RWPE1 (cell line): ENCODE data around the gene MYO1B.

Source experiments
- CTCF ChIA-PET: fragments of 350-600 bp; sonication (Branson Sonifier 250); formaldehyde crosslinking; extraction: SDS; loops from one replicate; lab custom pipeline; 2021; lab: Yijun Ruan, JAX
- POLR2A ChIA-PET: fragments of 400-600 bp; formaldehyde crosslinking; extraction: SDS; loops from one replicate; lab custom pipeline; 2020; ENCODE audit warnings: antibody characterized with exemption; ENCODE audit not compliant: low non-redundant PET; lab: Yijun Ruan, JAX
- DNase-seq: peaks from one replicate; pipeline ENCODE4 v3.0.0; 2012; ENCODE audit warnings: low spot score
- H3K27ac ChIP-seq: fragments of 450-650 bp; 2 replicates; pipeline ENCODE4 v1.5.1; 2017
- TF ChIP-seq, protein P1 (sequence below): fragments of 450-650 bp; conservative IDR thresholded peaks from 2 replicates; pipeline ENCODE4 v1.5.1; 2017; ENCODE audit warnings: low read depth, mild to moderate bottlenecking

MYO1B gene

DNA sequence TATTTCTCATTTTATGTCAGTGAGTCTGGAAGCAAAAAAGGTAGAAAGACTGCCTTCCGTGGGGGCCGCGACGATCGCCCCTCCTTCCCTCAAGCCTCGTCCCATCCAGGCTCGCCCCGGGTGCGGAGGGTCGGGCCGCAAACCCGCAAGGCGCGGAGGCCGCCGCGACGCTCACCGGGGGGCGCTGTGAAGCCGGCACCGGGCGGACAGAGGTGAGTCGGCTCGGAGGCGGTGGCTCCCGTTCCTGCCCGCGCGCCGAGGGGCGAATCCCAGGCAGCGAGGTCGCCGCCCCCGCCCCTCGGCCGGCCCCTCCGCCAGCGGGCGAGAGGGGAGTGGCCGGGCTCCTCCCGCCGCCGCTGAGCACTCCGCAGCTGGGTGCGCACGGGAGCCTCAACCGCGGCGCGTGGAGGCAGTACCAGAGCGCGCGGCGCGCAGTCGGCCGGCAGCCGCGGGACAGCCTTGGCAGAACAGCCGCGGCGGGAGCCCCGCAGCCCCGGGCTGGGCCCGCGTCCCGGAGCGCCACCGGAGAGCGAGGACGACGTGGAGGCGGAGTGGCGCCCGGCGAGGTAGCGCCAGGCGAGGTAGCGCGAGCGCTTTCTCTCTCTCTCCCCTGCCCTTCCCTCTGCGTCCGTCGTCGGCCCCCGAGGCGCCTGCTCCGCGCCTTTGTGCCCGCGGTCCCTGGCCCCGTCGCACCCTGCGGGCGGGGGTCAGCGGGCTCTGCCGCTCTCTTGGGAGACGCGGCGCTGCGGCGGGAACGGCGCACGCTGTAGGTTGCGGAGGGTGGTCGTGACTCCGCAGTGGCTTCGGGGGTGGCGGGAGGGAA is at the start of gene MYO1B:
TSS of gene MYO1B (plus strand) at position 359 of the 823 bp plus-strand sequence. CDS start 31,492 bp downstream, outside the sequence.
- TF ChIP-seq, protein P1, sequence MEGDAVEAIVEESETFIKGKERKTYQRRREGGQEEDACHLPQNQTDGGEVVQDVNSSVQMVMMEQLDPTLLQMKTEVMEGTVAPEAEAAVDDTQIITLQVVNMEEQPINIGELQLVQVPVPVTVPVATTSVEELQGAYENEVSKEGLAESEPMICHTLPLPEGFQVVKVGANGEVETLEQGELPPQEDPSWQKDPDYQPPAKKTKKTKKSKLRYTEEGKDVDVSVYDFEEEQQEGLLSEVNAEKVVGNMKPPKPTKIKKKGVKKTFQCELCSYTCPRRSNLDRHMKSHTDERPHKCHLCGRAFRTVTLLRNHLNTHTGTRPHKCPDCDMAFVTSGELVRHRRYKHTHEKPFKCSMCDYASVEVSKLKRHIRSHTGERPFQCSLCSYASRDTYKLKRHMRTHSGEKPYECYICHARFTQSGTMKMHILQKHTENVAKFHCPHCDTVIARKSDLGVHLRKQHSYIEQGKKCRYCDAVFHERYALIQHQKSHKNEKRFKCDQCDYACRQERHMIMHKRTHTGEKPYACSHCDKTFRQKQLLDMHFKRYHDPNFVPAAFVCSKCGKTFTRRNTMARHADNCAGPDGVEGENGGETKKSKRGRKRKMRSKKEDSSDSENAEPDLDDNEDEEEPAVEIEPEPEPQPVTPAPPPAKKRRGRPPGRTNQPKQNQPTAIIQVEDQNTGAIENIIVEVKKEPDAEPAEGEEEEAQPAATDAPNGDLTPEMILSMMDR: peak; percentile 89
- DNase-seq: peak; percentile 80
- peak within 1 kb of the TSS; percentile 89 for H3K27ac ChIP-seq
- ChIA-PET CTCF (interaction anchor here (0.6 kb wide), 1 partner anchor 29 kb away, joined by 4 read pairs; no protein-coding TSS in a partner anchor), POLR2A (no interaction called here)

DNA sequence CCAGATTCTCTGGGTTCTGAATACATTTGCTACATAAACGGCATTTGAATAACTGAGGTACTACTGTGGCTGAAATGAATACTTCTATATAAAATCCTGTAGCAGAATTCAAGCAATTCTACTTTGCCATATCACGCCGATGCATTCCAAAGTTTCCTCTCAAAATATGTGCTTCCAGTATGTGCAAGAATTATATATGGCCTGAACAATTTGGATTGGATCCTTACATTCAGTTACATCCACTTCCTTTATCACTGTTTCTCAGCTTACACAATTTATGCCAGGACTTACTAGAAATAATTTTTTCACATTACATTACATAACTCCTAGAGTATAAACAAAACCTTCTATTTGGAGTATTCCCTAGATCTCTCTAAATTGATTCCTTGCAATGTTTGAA is 48.1 kb upstream of the MYO1B start:
- POLR2A ChIA-PET: no interaction called here
- CTCF ChIA-PET: no interaction called here

DNA sequence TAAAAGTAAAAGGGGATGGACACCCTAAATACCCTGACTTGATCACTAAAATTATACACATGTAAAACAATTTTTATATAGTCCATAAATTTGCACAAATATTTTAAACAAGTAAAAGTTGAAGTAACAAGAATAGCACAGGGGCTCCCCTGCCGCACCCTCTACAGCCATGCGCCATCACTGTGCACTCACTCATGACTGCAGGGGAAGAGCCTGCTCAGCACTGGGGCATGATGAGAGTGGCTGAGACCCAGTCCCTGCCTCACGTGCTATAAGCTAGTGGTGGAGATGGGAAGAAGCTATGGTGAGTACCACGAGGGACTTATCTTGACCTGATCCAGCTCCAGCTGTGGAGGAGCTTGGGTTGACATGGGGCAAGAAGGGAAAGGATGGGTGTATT is 46.9 kb upstream of the MYO1B start:
- TF ChIP-seq, protein P1: no peak
- no peak for DNase-seq
- no peak overlapping the region for H3K27ac ChIP-seq
- CTCF ChIA-PET: interaction anchor here (0.6 kb wide), 1 partner anchor 217 kb away, joined by 4 read pairs; no protein-coding TSS in a partner anchor
- POLR2A ChIA-PET: no interaction called here

More for the DNA sequence above, 48.1 kb upstream of the MYO1B start:
- no peak for DNase-seq
- no peak overlapping the region for H3K27ac ChIP-seq
- TF ChIP-seq, protein P1: no peak

DNA sequence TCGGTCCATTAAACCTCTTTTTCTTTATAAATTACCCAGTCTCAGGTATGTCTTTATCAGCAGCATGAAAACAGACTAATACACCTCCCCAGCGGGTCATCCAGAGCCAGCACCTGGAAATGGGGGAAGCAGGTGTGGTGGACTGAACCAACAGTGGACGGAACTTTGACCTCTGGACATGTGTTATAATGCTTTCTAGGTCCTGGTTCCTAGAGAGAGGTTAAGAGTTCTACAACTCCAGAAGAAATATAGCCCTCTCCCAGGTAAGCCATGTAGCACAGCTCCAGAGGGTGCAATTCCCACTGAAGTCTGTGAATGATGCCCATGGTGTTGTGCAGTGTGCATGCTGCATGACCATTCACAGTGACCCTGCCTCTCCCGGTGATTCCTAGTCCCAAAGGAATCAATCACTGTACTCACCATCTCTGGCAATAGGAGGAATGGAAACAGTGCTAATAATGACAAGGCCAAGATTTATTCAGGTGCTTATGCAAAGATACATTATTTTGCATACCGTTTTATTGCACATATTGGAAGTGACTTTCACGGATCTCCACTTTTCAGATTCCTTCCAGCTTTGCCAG is 45.2 kb upstream of the MYO1B start:
- CTCF ChIA-PET: interaction anchor here (0.6 kb wide), 2 partner anchors 18 to 138 kb away, joined by 4 to 5 read pairs; no protein-coding TSS in a partner anchor
- TF ChIP-seq, protein P1: no peak
- no peak for DNase-seq
- POLR2A ChIA-PET: no interaction called here
- H3K27ac ChIP-seq: no peak overlapping the region

DNA sequence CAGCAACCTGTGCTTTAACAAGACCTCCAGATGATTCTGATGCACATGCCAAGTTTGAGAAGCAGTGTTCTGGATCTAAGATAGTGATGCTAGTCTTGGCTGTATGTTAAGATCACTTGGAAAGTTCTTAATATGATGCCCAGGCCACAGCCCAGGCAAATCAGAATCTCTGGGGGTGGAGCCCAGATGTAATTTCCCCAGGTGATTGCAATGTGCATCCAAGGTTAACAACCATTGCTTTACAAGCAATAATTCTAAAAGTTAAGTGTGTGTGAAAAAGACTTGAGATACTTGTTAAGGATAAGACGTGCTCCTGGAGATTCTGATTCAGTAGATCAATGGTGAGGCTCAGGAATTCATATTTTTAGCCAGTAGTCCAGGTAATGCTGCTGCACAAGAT is 44.3 kb upstream of the MYO1B start:
- no peak for DNase-seq
- CTCF ChIA-PET: no interaction called here
- no peak overlapping the region for H3K27ac ChIP-seq
- TF ChIP-seq, protein P1: no peak
- POLR2A ChIA-PET: no interaction called here

DNA sequence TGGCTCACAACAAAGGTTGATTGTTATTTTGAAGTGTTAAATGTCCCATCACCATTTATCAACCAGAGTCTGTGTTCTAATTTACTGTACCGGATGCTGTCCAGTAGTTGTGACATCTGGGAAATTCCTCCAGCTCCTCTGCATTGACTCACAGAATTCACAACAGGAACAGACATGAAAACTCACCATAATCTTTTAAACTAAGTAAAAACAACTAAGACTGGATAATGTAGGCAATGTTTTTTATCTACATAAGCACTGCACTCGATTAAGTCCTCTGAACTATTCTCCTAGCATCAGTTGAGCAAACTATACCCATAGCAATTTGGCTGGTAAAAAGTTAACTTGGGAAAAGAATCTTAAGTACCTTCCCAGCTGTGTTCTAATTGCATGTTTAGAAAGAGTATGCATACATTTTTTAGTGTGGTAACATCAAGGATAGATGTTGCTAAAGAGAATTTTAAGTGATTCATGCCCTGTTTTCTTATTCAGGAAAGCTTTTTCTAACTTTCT is 42.9 kb upstream of the MYO1B start:
- peak; percentile 91 for DNase-seq
- TF ChIP-seq, protein P1: no peak
- ChIA-PET CTCF (interaction anchor here (0.6 kb wide), 1 partner anchor 18 kb away, joined by 3 read pairs; no protein-coding TSS in a partner anchor), POLR2A (interaction anchor here (0.7 kb wide), 1 partner anchor 26 kb away, joined by 3 read pairs; no protein-coding TSS in a partner anchor)
- H3K27ac ChIP-seq: peak overlapping the region; percentile 98
